ENCODE data around the gene OR5I1. TPM values are rescaled to one million over a fixed set of nuclear protein-coding genes. Genes with fewer than 3 reads are reported as not detected.

OR5I1 gene
- total RNA-seq (2022; extraction: Qiagen RNA extraction; ENCODE audit: low read depth), result not detected in 5 replicates

GRCh38 chr11:55936300-55936699 lies at the start of gene OR5I1:
Gene OR5I1, minus strand, starts transcription at chr11:55936400. Its CDS starts 0 bp downstream, at chr11:55936400.

GRCh38 chr11:55969845-55970244 lies 33.6 kb upstream of the OR5I1 start, which contains the start of gene OR10AG1:
Gene OR10AG1, minus strand, starts transcription at chr11:55969945. Its CDS starts 38 bp downstream, at chr11:55969907.

GRCh38 chr11:55914482-55914881 lies 21.7 kb downstream of the OR5I1 start, which contains the start of gene OR5W2:
Gene OR5W2, minus strand, starts transcription at chr11:55914582. Its CDS starts 0 bp downstream, at chr11:55914582.

Other genes with a start within 250 kb of the OR5I1 start
- gene OR5D13, start 163.0 kb downstream of the OR5I1 start, total RNA-seq (2022; extraction: Qiagen RNA extraction; ENCODE audit: low read depth), result not detected in 5 replicates
- gene OR5D14, start 140.8 kb downstream of the OR5I1 start, total RNA-seq (2022; extraction: Qiagen RNA extraction; ENCODE audit: low read depth), result not detected in 5 replicates
- not detected in 5 replicates for gene OR5L1, start 125.0 kb downstream of the OR5I1 start, total RNA-seq (2022; extraction: Qiagen RNA extraction; ENCODE audit: low read depth)
- gene OR5D18, start 116.8 kb downstream of the OR5I1 start, total RNA-seq (2022; extraction: Qiagen RNA extraction; ENCODE audit: low read depth), result not detected in 5 replicates
- not detected in 5 replicates for gene OR5L2, start 109.2 kb downstream of the OR5I1 start, total RNA-seq (2022; extraction: Qiagen RNA extraction; ENCODE audit: low read depth)
- gene OR5D16, start 97.6 kb downstream of the OR5I1 start, total RNA-seq (2022; extraction: Qiagen RNA extraction; ENCODE audit: low read depth), result not detected in 5 replicates
- not detected in 5 replicates for gene TRIM51, start 53.1 kb downstream of the OR5I1 start, total RNA-seq (2022; extraction: Qiagen RNA extraction; ENCODE audit: low read depth)
- not detected in 5 replicates for gene OR5W2, start 21.8 kb downstream of the OR5I1 start, total RNA-seq (2022; extraction: Qiagen RNA extraction; ENCODE audit: low read depth)
- gene OR10AG1, start 33.5 kb upstream of the OR5I1 start, total RNA-seq (2022; extraction: Qiagen RNA extraction; ENCODE audit: low read depth), result not detected in 5 replicates
- gene OR5F1, start 58.2 kb upstream of the OR5I1 start, total RNA-seq (2022; extraction: Qiagen RNA extraction; ENCODE audit: low read depth), result not detected in 5 replicates
- gene OR5AS1, start 91.3 kb upstream of the OR5I1 start, total RNA-seq (2022; extraction: Qiagen RNA extraction; ENCODE audit: low read depth), result not detected in 5 replicates
- gene OR8I2, start 156.9 kb upstream of the OR5I1 start, total RNA-seq (2022; extraction: Qiagen RNA extraction; ENCODE audit: low read depth), result not detected in 5 replicates
- not detected in 5 replicates for gene OR8H2, start 167.3 kb upstream of the OR5I1 start, total RNA-seq (2022; extraction: Qiagen RNA extraction; ENCODE audit: low read depth)
- not detected in 5 replicates for gene OR8H3, start 186.0 kb upstream of the OR5I1 start, total RNA-seq (2022; extraction: Qiagen RNA extraction; ENCODE audit: low read depth)
- not detected in 5 replicates for gene OR8J3, start 203.8 kb upstream of the OR5I1 start, total RNA-seq (2022; extraction: Qiagen RNA extraction; ENCODE audit: low read depth)
- not detected in 5 replicates for gene OR8K5, start 223.9 kb upstream of the OR5I1 start, total RNA-seq (2022; extraction: Qiagen RNA extraction; ENCODE audit: low read depth)
- not detected in 5 replicates for gene OR5J2, start 240.2 kb upstream of the OR5I1 start, total RNA-seq (2022; extraction: Qiagen RNA extraction; ENCODE audit: low read depth)